Measurements from ENCODE around the gene SLC10A3. TPM values are rescaled to one million over a fixed set of nuclear protein-coding genes. Genes with fewer than 3 reads are reported as not detected.

The SLC10A3 gene
- total and polyA plus RNA-seq, 10 of the 15 experiments (the other 5 are each of a cell fraction or from before 2014, with no cell fraction given) = 1.7 to 23.5 (median 11.0) TPM

GRCh38 chrX:154519389-154519788, 29.0 kb upstream of the SLC10A3 start:
- in situ Hi-C loops (cut with MboI) (no loop called here), intact Hi-C loops (cut with micrococcal nuclease; ENCODE audit: unreplicated experiment) (loop anchor here (5.0 kb wide), 1 partner anchor 42 kb away; the partner anchor contains the start of gene LAGE3)
- Histone ChIP-seq H3K27ac (ENCODE audit: control insufficient read depth, insufficient read depth) (no peak overlapping the region), H3K9me3 (replicated peaks; ENCODE audit: control insufficient read depth, insufficient read depth, low read length) (no peaks in the 10 kb centered on the region; the same call in 2 of the 3 replicates), H3K27me3 (replicated peaks in 1 of 2; ENCODE audit: control insufficient read depth in 2 of 2, insufficient read depth in 2 of 2, low read length in 1 of 2) (no peaks in the 10 kb centered on the region), H4K20me1 (ENCODE audit: control insufficient read depth, insufficient read depth) (no peaks in the 10 kb centered on the region), H3K4me2 (ENCODE audit: control insufficient read depth, insufficient read depth) (no peak overlapping the region), H3K9ac (ENCODE audit: control insufficient read depth, insufficient read depth, low read length) (no peak overlapping the region), H3K79me2 (ENCODE audit: control insufficient read depth, insufficient read depth, low read length) (no peaks in the 10 kb centered on the region; the same call in none of the 2 replicates), H2AFZ (ENCODE audit: control insufficient read depth, low read depth, low read length) (no peak overlapping the region), H3K4me3 (no peak overlapping the region), H3K36me3 (ENCODE audit: control insufficient read depth in 2 of 2, insufficient read depth in 2 of 2, low read length in 1 of 2) (no peaks in the 10 kb centered on the region), H3K4me1 (ENCODE audit: control insufficient read depth, insufficient read depth, low read length) (no peaks in the 10 kb centered on the region)
- SMC1A ChIA-PET (ENCODE audit: uncharacterized antibody, unreplicated experiment) = interaction anchor here (1.1 kb wide), 1 partner anchor 14 kb away, joined by 3 read pairs; no protein-coding TSS in a partner anchor
- no TSS peak for BruUV-seq (replicated peaks)
- DNase-seq (ENCODE audit: low read depth, low spot score) (no peak), ATAC-seq (no peak), FAIRE-seq (no peak)
- WGBS (ENCODE audit: insufficient coverage, insufficient replicate concordance, low lambda C conversion rate, missing lambda C conversion rate) = 78% methylated on average over 7 of the region's 8 CpGs
- POLR2A ChIA-PET = interaction anchor here (0.7 kb wide), 1 partner anchor 120 kb away, joined by 6 read pairs; no protein-coding TSS in a partner anchor
- RAD21 ChIA-PET (ENCODE audit: unreplicated experiment) = interaction anchor here (0.7 kb wide), 1 partner anchor 140 kb away, joined by 3 read pairs; the partner anchor contains the start of gene EMD
- CTCF ChIA-PET = no interaction called here
- TF ChIP-seq FOS (IDR thresholded peaks at IDR 0.05; ENCODE audit: borderline replicate concordance, extremely low read depth, insufficient read length) (no peak), RELB (IDR thresholded peaks at IDR 0.05; ENCODE audit: low read depth) (no peak), MAX (IDR thresholded peaks at IDR 0.05; ENCODE audit: low read depth, low read length) (no peak)

Measured in GM12878 (cell line).